Adrenal gland (tissue), 5 donors: ENCODE data around the gene MMP10.

Experiments
- CTCF ChIP-seq, 6 experiments: fragments of 450-650 bp in 4 of 6; fragments of 200-600 bp in 2 of 6; sonication (generic) in 1 of 6; IDR thresholded peaks; 1 replicate in 5 of 6; 2 replicates in 1 of 6; pipeline versions ENCODE4 v1.5.1 to v1.8.0; 2016 to 2021; ENCODE audit warnings: antibody characterized with exemption in 6 of 6, mild to moderate bottlenecking in 2 of 6, moderate library complexity in 1 of 6
- POLR2A ChIP-seq, 2 donors: fragments of 450-650 bp; IDR thresholded peaks; one replicate each; pipeline ENCODE4 v1.6.1; 2017; ENCODE audit warnings: antibody characterized with exemption in 2 of 2, mild to moderate bottlenecking in 2 of 2, moderate library complexity in 1 of 2
- donor health status: DM: no; HTN: no; CAD: no.

GRCh38 chr11:102788334-102788995 lies 8.0 kb upstream of the MMP10 start:
- TF ChIP-seq CTCF (IDR thresholded peaks at IDR 0.05) (no peak), POLR2A (IDR thresholded peaks at IDR 0.05) (no peak)
